HepG2 (cell line): ENCODE results near the gene ADARB2. TPM values are rescaled to one million over a fixed set of nuclear protein-coding genes. Genes with fewer than 3 reads are reported as not detected.

Experiments
- ATAC-seq: fragments of 200-7000 bp; cut with Tn5 transposase; 3 replicates; pipeline ENCODE4 v1.9.1; 2020; ENCODE audit warnings: mild to moderate bottlenecking, moderate library complexity
- BruUV-seq: library from RNA; stranded (reverse); fragments of 400-500 nt; replicated peaks from 2 replicates; lab custom pipeline; 2021; lab: Mats Ljungman, UMichigan
- CTCF ChIA-PET: fragments of 300-600 bp; formaldehyde crosslinking; extraction: SDS; loops from one replicate; lab custom pipeline; 2021; ENCODE audit warnings: low total read pairs, inconsistent platforms, low intra/inter-chr PET ratio; lab: Yijun Ruan, JAX
- POLR2A ChIA-PET: fragments of 350-600 bp; sonication (Branson Sonifier 250); formaldehyde crosslinking; loops from one replicate; lab custom pipeline; 2020; ENCODE audit warnings: antibody characterized with exemption, inconsistent platforms; lab: Yijun Ruan, JAX
- DNase-seq: peaks from one replicate; pipeline ENCODE4 v3.0.0-alpha.2; 2015; ENCODE audit warnings: low spot score
- FAIRE-seq: peaks from 3 replicates; lab custom pipeline; 2011; peaks lifted over from hg19 to GRCh38; lab: Jason Lieb, UNC
- H2AFZ ChIP-seq: one replicate; pipeline ENCODE4 v1.6.1; 2011; ENCODE audit warnings: low read length, inconsistent platforms
- H3K27ac ChIP-seq: fragments of 300-600 bp; 3 replicates; pipeline ENCODE4 v1.8.0; 2011; ENCODE audit warnings: mixed run types, mild to moderate bottlenecking, mixed read lengths, low read length, inconsistent platforms; ENCODE audit not compliant: insufficient read depth; ENCODE audit errors: extremely low read length
- H3K27me3 ChIP-seq, 2 experiments: fragments of 200-600 bp in 1 of 2; 2 replicates in 1 of 2; 3 replicates in 1 of 2; pipeline versions ENCODE4 v1.6.0 to v1.8.0; 2011; ENCODE audit warnings: low read length in 2 of 2, mild to moderate bottlenecking in 2 of 2, moderate library complexity in 2 of 2, inconsistent platforms in 1 of 2; ENCODE audit not compliant: insufficient read depth in 2 of 2, control insufficient read depth in 1 of 2
- H3K36me3 ChIP-seq, 2 experiments: fragments of 200-600 bp in 1 of 2; replicated peaks in 1 of 2; 2 replicates in 1 of 2; 3 replicates in 1 of 2; pipeline versions ENCODE4 v1.5.1 to v1.8.0; 2011; ENCODE audit warnings: low read length in 2 of 2, inconsistent platforms in 1 of 2; ENCODE audit not compliant: insufficient read depth in 2 of 2, control insufficient read depth in 1 of 2
- H3K4me1 ChIP-seq: 2 replicates; pipeline ENCODE4 v1.5.1; 2012; ENCODE audit warnings: low read length, inconsistent platforms; ENCODE audit not compliant: insufficient read depth
- H3K4me2 ChIP-seq: 2 replicates; pipeline ENCODE4 v1.6.0; 2011; ENCODE audit warnings: low read depth, low read length, inconsistent platforms
- H3K4me3 ChIP-seq, 3 experiments: fragments of 200-600 bp in 1 of 3; sonication (generic), shearing (Covaris generic) in 1 of 3; replicated peaks in 1 of 3; 2 replicates each; pipeline ENCODE4 v1.5.1; 2011 to 2016; ENCODE audit warnings: low read length in 3 of 3, inconsistent platforms in 2 of 3, low read depth in 2 of 3, mild to moderate bottlenecking in 2 of 3, control low read depth in 1 of 3, mixed read lengths in 1 of 3; ENCODE audit not compliant: insufficient read depth in 1 of 3
- H3K79me2 ChIP-seq: one replicate; pipeline ENCODE4 v1.6.1; 2011; ENCODE audit warnings: low read length, inconsistent platforms; ENCODE audit not compliant: insufficient read depth
- H3K9ac ChIP-seq: 2 replicates; pipeline ENCODE4 v1.6.0; 2011; ENCODE audit warnings: mild to moderate bottlenecking, low read depth, low read length, inconsistent platforms; ENCODE audit not compliant: insufficient read depth
- H3K9me3 ChIP-seq: 2 replicates; pipeline ENCODE4 v1.5.1; 2012; ENCODE audit warnings: mild to moderate bottlenecking, low read length
- H4K20me1 ChIP-seq: 2 replicates; pipeline ENCODE4 v1.6.0; 2011; ENCODE audit warnings: inconsistent platforms, mild to moderate bottlenecking, low read length, moderate library complexity; ENCODE audit not compliant: insufficient read depth
- AHR ChIP-seq: IDR thresholded peaks from 2 replicates; pipeline ENCODE4 v1.6.1; 2018; ENCODE audit warnings: missing genetic modification reagents, missing compliant biosample characterization
- DNMT1 ChIP-seq: sonication (generic); formaldehyde crosslinking; IDR thresholded peaks from 2 replicates; pipeline ENCODE4 v1.5.1; 2020; ENCODE audit warnings: mild to moderate bottlenecking, missing genetic modification reagents
- DNMT3B ChIP-seq: conservative IDR thresholded peaks from 2 replicates; pipeline ENCODE4 v1.6.1; 2016; ENCODE audit warnings: missing biosample characterization, control low read depth
- ISL2 ChIP-seq: sonication (generic); formaldehyde crosslinking; IDR thresholded peaks from 2 replicates; pipeline ENCODE4 v1.5.0; 2020; ENCODE audit warnings: missing genetic modification reagents
- STAG1 ChIP-seq: sonication (generic); formaldehyde crosslinking; IDR thresholded peaks from 2 replicates; pipeline ENCODE4 v1.4.0; 2020; ENCODE audit warnings: missing genetic modification reagents
- ZNF773 ChIP-seq: sonication (generic); formaldehyde crosslinking; IDR thresholded peaks from 2 replicates; pipeline ENCODE4 v1.4.0; 2020; ENCODE audit warnings: missing genetic modification reagents, borderline replicate concordance
- WGBS: methylation state at CpG from one replicate; pipeline ENCODE4 v1.1.6; 2017; ENCODE audit warnings: low lambda C conversion rate; 5-methylcytosine and 5-hydroxymethylcytosine counted together
- in situ Hi-C: cut with HindIII; loops from 2 replicates; pipeline ENCODE4 v1.10.0; 2017; ENCODE audit warnings: low pct_unique_long_range_greater_than_20kb; ENCODE audit not compliant: extremely low pct_ligation_motif_present
- intact Hi-C: fragments of 100-400 bp; cut with micrococcal nuclease; formaldehyde crosslinking; loops from one replicate; pipeline ENCODE4 v1.10.0; 2022; ENCODE audit not compliant: unreplicated experiment
- polyA plus RNA-seq, 8 experiments: library from polyadenylated mRNA; depleted of rRNA in 3 of 8; stranded (reverse) in 7 of 8; unstranded in 1 of 8; fragments of >200 nt; fragmentation: Illumina TruSeq in 4 of 8; extraction: Trizol in 4 of 8; gene quantifications; 2 replicates each; pipeline versions ENCODE4 v1.2.1 to v1.2.3, GENCODE V29; 2011 to 2016; ENCODE audit warnings: low read depth in 4 of 8, missing spikeins in 1 of 8, mixed read lengths in 1 of 8; ENCODE audit not compliant: insufficient read depth in 1 of 8
- total RNA-seq, 5 experiments: library from RNA; depleted of rRNA; stranded (reverse); fragments of >200 nt; fragmentation: Illumina TruSeq; extraction: Trizol; gene quantifications; 2 replicates each; pipeline ENCODE4 v1.2.3, GENCODE V29; 2016; ENCODE audit warnings: low read depth in 1 of 5
- TF ChIP-seq, protein P1 (sequence below): sonication (generic); formaldehyde crosslinking; IDR thresholded peaks from 2 replicates; pipeline ENCODE4 v1.4.0; 2020; ENCODE audit warnings: missing genetic modification reagents, borderline replicate concordance
- TF ChIP-seq, protein P2 (sequence below): sonication (generic); formaldehyde crosslinking; IDR thresholded peaks from 2 replicates; pipeline ENCODE4 v1.4.0; 2020; ENCODE audit warnings: low read depth, mild to moderate bottlenecking, missing genetic modification reagents
- TF ChIP-seq, protein P3 (sequence below): sonication (generic); formaldehyde crosslinking; IDR thresholded peaks from 2 replicates; pipeline ENCODE4 v1.4.0; 2020; ENCODE audit warnings: missing genetic modification reagents
- TF ChIP-seq, protein P4 (sequence below): sonication (generic); formaldehyde crosslinking; IDR thresholded peaks from 2 replicates; pipeline ENCODE4 v1.8.1; 2023; ENCODE audit warnings: mild to moderate bottlenecking, missing genetic modification reagents, borderline replicate concordance

ADARB2 gene
- total and polyA plus RNA-seq, 2 of the 13 experiments (the other 11 are each of a cell fraction or from before 2014, with no cell fraction given), result not detected

DNA sequence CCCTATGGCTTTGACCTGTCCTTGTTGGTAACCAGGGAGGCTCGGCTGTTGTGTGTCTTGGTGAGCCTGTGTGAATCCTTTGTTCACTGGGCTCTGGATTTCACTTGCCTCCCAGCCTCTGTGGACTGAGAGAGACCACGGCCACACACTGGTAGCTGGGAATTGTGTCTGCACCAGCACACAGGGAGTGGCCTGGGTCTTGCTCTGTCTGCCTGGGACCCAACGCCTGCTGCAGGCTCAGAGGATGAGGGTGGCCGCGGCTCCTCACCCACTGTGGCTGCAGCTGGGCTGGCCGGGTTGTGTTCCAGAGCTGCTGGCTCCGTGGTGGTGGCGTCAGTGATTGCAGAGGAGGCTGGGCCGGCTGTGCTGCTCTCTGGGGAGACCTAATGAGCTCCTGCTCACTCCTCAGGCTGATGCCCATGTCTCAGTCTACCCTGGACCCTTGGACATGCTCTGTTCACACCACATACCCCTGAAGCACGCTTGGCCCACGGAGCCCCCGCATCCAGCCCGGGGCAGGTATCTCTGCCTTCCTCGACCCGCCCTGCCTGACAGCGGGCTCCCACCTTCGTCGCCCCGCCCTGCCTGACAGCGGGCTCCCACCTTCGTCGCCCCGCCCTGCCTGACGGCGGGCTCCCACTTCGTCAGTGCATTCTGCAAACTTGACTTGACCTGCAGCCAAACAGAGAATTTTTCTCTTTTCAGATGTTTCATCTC is 328.5 kb downstream of the ADARB2 start:
- TF ChIP-seq, protein P1, sequence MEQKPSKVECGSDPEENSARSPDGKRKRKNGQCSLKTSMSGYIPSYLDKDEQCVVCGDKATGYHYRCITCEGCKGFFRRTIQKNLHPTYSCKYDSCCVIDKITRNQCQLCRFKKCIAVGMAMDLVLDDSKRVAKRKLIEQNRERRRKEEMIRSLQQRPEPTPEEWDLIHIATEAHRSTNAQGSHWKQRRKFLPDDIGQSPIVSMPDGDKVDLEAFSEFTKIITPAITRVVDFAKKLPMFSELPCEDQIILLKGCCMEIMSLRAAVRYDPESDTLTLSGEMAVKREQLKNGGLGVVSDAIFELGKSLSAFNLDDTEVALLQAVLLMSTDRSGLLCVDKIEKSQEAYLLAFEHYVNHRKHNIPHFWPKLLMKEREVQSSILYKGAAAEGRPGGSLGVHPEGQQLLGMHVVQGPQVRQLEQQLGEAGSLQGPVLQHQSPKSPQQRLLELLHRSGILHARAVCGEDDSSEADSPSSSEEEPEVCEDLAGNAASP (CRISPR knock-in tag), result no peak
- TF ChIP-seq AHR (CRISPR knock-in tag) (no peak), STAG1 (CRISPR knock-in tag) (no peak), ZNF773 (CRISPR knock-in tag) (no peak), DNMT1 (CRISPR knock-in tag) (no peak), ISL2 (no peak), DNMT3B (CRISPR knock-in tag) (no peak)
- TF ChIP-seq, protein P2, sequence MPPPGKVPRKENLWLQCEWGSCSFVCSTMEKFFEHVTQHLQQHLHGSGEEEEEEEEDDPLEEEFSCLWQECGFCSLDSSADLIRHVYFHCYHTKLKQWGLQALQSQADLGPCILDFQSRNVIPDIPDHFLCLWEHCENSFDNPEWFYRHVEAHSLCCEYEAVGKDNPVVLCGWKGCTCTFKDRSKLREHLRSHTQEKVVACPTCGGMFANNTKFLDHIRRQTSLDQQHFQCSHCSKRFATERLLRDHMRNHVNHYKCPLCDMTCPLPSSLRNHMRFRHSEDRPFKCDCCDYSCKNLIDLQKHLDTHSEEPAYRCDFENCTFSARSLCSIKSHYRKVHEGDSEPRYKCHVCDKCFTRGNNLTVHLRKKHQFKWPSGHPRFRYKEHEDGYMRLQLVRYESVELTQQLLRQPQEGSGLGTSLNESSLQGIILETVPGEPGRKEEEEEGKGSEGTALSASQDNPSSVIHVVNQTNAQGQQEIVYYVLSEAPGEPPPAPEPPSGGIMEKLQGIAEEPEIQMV (CRISPR knock-in tag), result no peak
- TF ChIP-seq, protein P3, sequence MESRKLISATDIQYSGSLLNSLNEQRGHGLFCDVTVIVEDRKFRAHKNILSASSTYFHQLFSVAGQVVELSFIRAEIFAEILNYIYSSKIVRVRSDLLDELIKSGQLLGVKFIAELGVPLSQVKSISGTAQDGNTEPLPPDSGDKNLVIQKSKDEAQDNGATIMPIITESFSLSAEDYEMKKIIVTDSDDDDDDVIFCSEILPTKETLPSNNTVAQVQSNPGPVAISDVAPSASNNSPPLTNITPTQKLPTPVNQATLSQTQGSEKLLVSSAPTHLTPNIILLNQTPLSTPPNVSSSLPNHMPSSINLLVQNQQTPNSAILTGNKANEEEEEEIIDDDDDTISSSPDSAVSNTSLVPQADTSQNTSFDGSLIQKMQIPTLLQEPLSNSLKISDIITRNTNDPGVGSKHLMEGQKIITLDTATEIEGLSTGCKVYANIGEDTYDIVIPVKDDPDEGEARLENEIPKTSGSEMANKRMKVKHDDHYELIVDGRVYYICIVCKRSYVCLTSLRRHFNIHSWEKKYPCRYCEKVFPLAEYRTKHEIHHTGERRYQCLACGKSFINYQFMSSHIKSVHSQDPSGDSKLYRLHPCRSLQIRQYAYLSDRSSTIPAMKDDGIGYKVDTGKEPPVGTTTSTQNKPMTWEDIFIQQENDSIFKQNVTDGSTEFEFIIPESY (CRISPR knock-in tag), result no peak
- TF ChIP-seq, protein P4, sequence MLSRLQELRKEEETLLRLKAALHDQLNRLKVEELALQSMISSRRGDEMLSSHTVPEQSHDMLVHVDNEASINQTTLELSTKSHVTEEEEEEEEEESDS (CRISPR knock-in tag), result no peak
- Histone ChIP-seq H3K79me2 (no peaks in the 10 kb centered on the region), H3K4me3 (no peak overlapping the region), H3K27me3 (peaks cover 14 to 77% of the 10 kb centered on the region in 2 experiments), H3K27ac (no peak overlapping the region), H3K4me2 (no peak overlapping the region), H3K4me1 (no peaks in the 10 kb centered on the region), H3K9ac (no peak overlapping the region), H4K20me1 (0 out of 2 replicates have a peak, but pooled peaks cover 4% of the 10 kb centered on the region), H3K36me3 (no peaks in the 10 kb centered on the region), H2AFZ (no peak overlapping the region), H3K9me3 (no peaks in the 10 kb centered on the region)
- ChIA-PET CTCF (no interaction called here), POLR2A (no interaction called here)
- no peak for ATAC-seq
- in situ Hi-C loops (no loop called here), intact Hi-C loops (no loop called here)
- no peak for FAIRE-seq
- DNase-seq, result no peak
- no TSS peak for BruUV-seq
- 41% methylated on average over 17 of the region's 26 CpGs for WGBS
